ENCODE data around the gene CA5A. TPM values are rescaled to one million over a fixed set of nuclear protein-coding genes. Genes with fewer than 3 reads are reported as not detected.

Gene CA5A
- total and polyA plus RNA-seq, 9 of the 15 experiments (the other 6 are each of a cell fraction or from before 2014, with no cell fraction given): not detected

DNA sequence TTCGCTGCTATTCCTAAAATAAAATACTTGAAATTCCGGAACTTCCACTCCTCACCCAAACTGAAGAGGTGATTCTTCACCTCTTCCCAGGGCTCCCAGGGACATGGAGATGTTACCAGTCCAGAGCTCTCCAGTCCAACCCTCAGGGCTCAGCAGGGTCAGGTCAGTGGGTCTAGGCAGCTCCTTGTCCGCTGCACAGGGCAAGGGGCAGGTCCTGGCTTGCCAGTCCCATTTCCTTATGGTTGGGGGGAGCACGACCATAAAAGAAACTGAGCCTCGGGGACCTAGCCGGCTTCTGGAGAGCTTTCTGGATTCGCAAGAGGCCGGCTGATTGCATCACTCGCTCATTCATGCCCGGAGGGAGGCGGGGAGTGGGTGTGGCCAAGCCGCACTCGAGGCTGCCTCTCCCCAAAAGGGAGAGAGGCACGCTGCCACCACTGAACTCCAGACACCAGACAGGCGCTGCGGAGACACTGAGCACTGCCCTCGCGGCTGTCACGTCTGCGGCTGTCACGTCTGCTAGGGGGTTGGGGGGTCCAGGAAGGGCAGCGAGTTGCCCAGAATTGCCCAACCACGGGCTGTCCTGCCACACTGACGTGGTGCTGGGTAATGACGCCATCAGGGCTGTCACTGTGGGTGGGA, 82.8 kb downstream of the CA5A start (continued):
- TF ChIP-seq ZNF41 (CRISPR knock-in tag; conservative IDR thresholded peaks at IDR 0.05) (peak; percentile 30; the same call in 1 of the 2 replicates), DEAF1 (CRISPR knock-in tag; IDR thresholded peaks at IDR 0.05) (no peak), NCOA4 (IDR thresholded peaks at IDR 0.05; ENCODE audit: partially characterized antibody) (no peak), NFXL1 (CRISPR knock-in tag; IDR thresholded peaks at IDR 0.05) (0 out of 2 replicates have a peak, but pooled peaks have one; percentile 23), PCBP1 (IDR thresholded peaks at IDR 0.05; ENCODE audit: low read depth, low read length, poor library complexity, severe bottlenecking) (peak; percentile 57), POLR2A (conservative IDR thresholded peaks at IDR 0.05) (peak; percentile 56), NR1H2 (CRISPR knock-in tag; IDR thresholded peaks at IDR 0.05) (no peak), E2F5 (CRISPR knock-in tag; IDR thresholded peaks at IDR 0.05) (no peak), MGA (IDR thresholded peaks at IDR 0.05) (peak; percentile 65; the same call in 1 of the 2 replicates), BRD9 (IDR thresholded peaks at IDR 0.05; ENCODE audit: low read depth, partially characterized antibody) (peak; percentile 94)
- TF ChIP-seq, protein P1, sequence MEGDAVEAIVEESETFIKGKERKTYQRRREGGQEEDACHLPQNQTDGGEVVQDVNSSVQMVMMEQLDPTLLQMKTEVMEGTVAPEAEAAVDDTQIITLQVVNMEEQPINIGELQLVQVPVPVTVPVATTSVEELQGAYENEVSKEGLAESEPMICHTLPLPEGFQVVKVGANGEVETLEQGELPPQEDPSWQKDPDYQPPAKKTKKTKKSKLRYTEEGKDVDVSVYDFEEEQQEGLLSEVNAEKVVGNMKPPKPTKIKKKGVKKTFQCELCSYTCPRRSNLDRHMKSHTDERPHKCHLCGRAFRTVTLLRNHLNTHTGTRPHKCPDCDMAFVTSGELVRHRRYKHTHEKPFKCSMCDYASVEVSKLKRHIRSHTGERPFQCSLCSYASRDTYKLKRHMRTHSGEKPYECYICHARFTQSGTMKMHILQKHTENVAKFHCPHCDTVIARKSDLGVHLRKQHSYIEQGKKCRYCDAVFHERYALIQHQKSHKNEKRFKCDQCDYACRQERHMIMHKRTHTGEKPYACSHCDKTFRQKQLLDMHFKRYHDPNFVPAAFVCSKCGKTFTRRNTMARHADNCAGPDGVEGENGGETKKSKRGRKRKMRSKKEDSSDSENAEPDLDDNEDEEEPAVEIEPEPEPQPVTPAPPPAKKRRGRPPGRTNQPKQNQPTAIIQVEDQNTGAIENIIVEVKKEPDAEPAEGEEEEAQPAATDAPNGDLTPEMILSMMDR (IDR thresholded peaks at IDR 0.05 in 2 of 3, conservative IDR thresholded peaks at IDR 0.05 in 1 of 3; ENCODE audit: insufficient read depth in 2 of 3, low read depth in 1 of 3, low read length in 3 of 3): no peak

All from K562 (cell line).